ENCODE measurements around the gene NUCKS1. TPM values are rescaled to one million over a fixed set of nuclear protein-coding genes. Genes with fewer than 3 reads are reported as not detected.

Gene NUCKS1
- total RNA-seq, 1 experiment from 2014 or later, result 427 TPM

DNA sequence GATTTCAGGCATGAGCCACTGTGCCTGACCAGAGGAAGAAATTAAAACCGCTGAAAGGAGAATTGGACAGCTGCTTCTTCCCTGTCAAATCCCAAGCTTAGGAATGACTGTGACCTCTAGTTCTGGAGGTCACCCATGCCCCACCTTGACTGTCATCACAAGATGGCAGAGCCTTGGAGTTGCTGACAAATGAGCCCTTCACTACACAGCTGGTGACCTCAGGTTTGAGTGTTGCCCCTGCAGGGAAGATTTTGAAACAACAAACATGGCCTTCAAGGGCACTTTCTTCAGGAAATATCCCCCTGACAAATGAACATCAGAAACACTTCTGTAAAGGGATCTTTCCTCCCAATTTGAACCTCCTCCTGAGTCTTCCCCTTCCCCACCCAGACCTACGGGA is 62.7 kb downstream of the NUCKS1 start:
- no peak overlapping the region for H2BK12ac ChIP-seq (ENCODE audit: insufficient read length, low read depth, low read length)
- peaks cover 30 to 39% of the 10 kb centered on the region in 2 experiments for H3K4me1 Mint-ChIP-seq
- no peak overlapping the region for H3K4ac ChIP-seq (ENCODE audit: low read depth, low read length)
- no peak for DNase-seq
- no peak overlapping the region for H4K8ac ChIP-seq (replicated peaks; ENCODE audit: insufficient read length, low read depth, low read length)
- H4K20me1 ChIP-seq (ENCODE audit: control insufficient read depth, insufficient read depth, insufficient read length), result no peaks in the 10 kb centered on the region
- H3K23ac ChIP-seq (ENCODE audit: insufficient read length, low read depth, low read length), result no peak overlapping the region
- no peak overlapping the region for H3K14ac ChIP-seq (ENCODE audit: insufficient read depth, low read length)
- no peak overlapping the region for H2AFZ ChIP-seq (ENCODE audit: low read length)
- H3K4me1 ChIP-seq (ENCODE audit: insufficient read depth, low read length), result peaks cover 4% of the 10 kb centered on the region; the same call in 1 of the 2 replicates
- no peaks in the 10 kb centered on the region for H3K23me2 ChIP-seq (ENCODE audit: insufficient read length, low read depth, low read length, poor library complexity, severe bottlenecking)
- peak overlapping the region in 1 of 2 experiments; percentile 6; a peak in 1 of 5 replicates for H3K4me3 Mint-ChIP-seq
- no peak overlapping the region for H2BK120ac ChIP-seq (ENCODE audit: low read depth, low read length, poor library complexity, severe bottlenecking)
- H3K36me3 Mint-ChIP-seq (ENCODE audit: insufficient read depth in 1 of 3, low read depth in 3 of 3), result no peaks in the 10 kb centered on the region
- H3K27ac Mint-ChIP-seq, result peak overlapping the region in 2 of 3 experiments; percentile 6 to 13; a peak in 3 of 7 replicates
- no peak overlapping the region for H4K91ac ChIP-seq (ENCODE audit: insufficient read length, low read depth, low read length)
- H3K56ac ChIP-seq (ENCODE audit: insufficient read length, low read depth, low read length), result no peak overlapping the region
- H3K4me2 ChIP-seq (ENCODE audit: insufficient read depth, insufficient read length, low read length), result no peak overlapping the region
- H3K9me3 Mint-ChIP-seq, result no peaks in the 10 kb centered on the region
- H2BK5ac ChIP-seq (ENCODE audit: insufficient read length, low read length), result no peak overlapping the region
- H3K27me3 ChIP-seq (ENCODE audit: insufficient read depth, low read length), result no peaks in the 10 kb centered on the region
- H4K5ac ChIP-seq (ENCODE audit: insufficient read length, low read depth, low read length), result no peak overlapping the region
- no peak overlapping the region for H2BK15ac ChIP-seq (ENCODE audit: low read depth, low read length)
- H3K79me2 ChIP-seq (ENCODE audit: insufficient read depth, low read length), result no peaks in the 10 kb centered on the region
- no peaks in the 10 kb centered on the region for H3K79me1 ChIP-seq (ENCODE audit: insufficient read depth, low read depth, low read length, poor library complexity, severe bottlenecking)
- no peak overlapping the region for H2BK20ac ChIP-seq (ENCODE audit: low read depth, low read length, poor library complexity, severe bottlenecking)
- no peak overlapping the region for H3K27ac ChIP-seq (ENCODE audit: insufficient read length, low read depth, low read length)
- H3K18ac ChIP-seq (ENCODE audit: insufficient read length, low read depth, low read length), result peak overlapping the region; percentile 68
- H2AK5ac ChIP-seq (ENCODE audit: insufficient read length, low read length), result no peak overlapping the region
- no peak overlapping the region for H3T11ph ChIP-seq (ENCODE audit: low read length)
- H3K9ac ChIP-seq (ENCODE audit: extremely low read depth, insufficient read length, low read length), result no peak overlapping the region
- TF ChIP-seq, protein P1, sequence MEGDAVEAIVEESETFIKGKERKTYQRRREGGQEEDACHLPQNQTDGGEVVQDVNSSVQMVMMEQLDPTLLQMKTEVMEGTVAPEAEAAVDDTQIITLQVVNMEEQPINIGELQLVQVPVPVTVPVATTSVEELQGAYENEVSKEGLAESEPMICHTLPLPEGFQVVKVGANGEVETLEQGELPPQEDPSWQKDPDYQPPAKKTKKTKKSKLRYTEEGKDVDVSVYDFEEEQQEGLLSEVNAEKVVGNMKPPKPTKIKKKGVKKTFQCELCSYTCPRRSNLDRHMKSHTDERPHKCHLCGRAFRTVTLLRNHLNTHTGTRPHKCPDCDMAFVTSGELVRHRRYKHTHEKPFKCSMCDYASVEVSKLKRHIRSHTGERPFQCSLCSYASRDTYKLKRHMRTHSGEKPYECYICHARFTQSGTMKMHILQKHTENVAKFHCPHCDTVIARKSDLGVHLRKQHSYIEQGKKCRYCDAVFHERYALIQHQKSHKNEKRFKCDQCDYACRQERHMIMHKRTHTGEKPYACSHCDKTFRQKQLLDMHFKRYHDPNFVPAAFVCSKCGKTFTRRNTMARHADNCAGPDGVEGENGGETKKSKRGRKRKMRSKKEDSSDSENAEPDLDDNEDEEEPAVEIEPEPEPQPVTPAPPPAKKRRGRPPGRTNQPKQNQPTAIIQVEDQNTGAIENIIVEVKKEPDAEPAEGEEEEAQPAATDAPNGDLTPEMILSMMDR (conservative IDR thresholded peaks at IDR 0.05), result no peak
- no CpG with 5 or more reads among the region's 2 CpGs for WGBS (ENCODE audit: extremely low coverage, insufficient read length, low lambda C conversion rate)
- H3K9me3 ChIP-seq (ENCODE audit: control insufficient read depth, low read depth, low read length), result no peaks in the 10 kb centered on the region
- H3K27me3 Mint-ChIP-seq (ENCODE audit: low read depth), result peaks cover 5% of the 10 kb centered on the region

All from H9 (cell line).